ENCODE data around the gene MVK.

MVK gene

GRCh38 chr12:109583733-109584132 lies 10.1 kb downstream of the MVK start:
- H3K36me3 ChIP-seq: peaks cover 17 to 87% (median 69%) of the 10 kb centered on the region in 3 donors
- no peaks in the 10 kb centered on the region for H3K9me3 ChIP-seq
- no peak overlapping the region for H3K4me3 ChIP-seq
- intact Hi-C loops (cut with DNase I; ENCODE audit: low total_unique reads): no loop called here
- no peaks in the 10 kb centered on the region for H3K4me1 ChIP-seq
- H3K27me3 ChIP-seq: no peaks in the 10 kb centered on the region
- TF ChIP-seq CTCF (IDR thresholded peaks at IDR 0.05): no peak
- H3K27ac ChIP-seq: no peak overlapping the region
- no peak for DNase-seq

DNA sequence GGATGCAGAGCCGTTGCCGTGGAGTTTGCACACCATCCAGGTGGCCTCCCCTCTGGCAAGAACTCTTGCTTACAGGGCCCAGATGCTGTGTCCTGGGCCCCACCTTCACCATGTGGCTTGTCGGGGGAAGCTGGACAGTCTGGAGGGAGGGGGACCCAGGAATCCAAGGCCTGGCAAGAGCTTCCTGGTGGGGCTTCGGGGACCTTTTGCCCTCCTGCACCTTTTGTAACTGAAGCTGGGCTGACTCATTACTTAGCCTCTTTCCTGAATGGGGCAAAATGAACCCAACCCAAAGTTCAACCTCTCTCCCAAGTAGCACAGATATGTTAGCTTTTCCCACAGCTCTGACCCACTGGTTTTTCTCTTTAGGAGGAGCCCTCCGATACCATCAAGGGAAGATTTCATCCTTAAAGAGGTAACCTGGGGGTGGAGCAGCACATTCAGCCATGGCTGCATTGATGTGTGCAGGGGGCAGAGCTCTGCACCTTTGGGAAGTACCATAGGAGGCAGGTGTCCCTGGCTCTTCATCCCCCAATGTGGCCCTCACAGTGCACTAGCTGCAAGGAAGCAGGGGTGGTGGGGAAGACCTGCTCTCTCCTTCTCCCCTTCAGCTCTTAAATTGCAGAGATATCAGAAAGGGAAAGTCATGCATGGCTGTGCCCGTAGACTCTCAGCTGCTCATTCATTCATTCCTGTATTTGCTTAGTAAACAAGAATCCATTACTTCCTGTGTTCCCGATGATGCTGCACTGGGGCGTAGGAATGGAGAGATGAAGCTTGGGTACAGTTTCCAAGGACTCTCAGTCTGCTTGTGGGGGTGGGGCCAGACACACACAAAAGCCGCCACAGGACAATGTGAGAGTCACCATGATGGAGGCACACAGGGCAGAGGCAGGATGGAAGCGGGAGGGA lies 13.0 kb downstream of the MVK start:
- H3K27me3 ChIP-seq: no peaks in the 10 kb centered on the region
- no peak overlapping the region for H3K4me3 ChIP-seq
- no peak overlapping the region for H3K27ac ChIP-seq
- no peaks in the 10 kb centered on the region for H3K9me3 ChIP-seq
- intact Hi-C loops (cut with DNase I; ENCODE audit: low total_unique reads): no loop called here
- no peaks in the 10 kb centered on the region for H3K4me1 ChIP-seq
- no peak for DNase-seq
- peaks cover 5 to 87% (median 46%) of the 10 kb centered on the region in 3 donors for H3K36me3 ChIP-seq
- no peak for TF ChIP-seq CTCF (IDR thresholded peaks at IDR 0.05)

DNA sequence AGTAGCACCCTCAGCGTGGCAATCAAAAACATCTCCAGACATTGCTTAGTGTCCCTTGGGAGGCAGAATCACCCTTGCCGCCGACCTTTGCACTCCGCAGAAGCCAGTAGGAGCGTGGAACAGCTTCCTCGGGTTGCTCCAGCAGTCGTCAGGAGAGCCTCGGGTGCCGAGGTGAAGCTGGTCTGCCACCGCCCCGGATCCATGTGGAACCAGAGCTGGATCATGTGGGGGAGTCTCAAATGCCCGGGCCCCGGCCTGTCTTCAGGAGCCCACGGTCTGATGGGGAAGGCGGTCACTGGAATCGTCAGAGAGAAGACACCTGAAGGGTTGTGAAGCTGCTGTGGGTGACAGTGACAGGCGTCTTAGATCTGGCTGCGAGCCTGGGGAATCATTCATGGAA lies 14.3 kb downstream of the MVK start:
- no peak overlapping the region for H3K4me3 ChIP-seq
- H3K4me1 ChIP-seq: no peaks in the 10 kb centered on the region
- peaks cover 5 to 92% (median 35%) of the 10 kb centered on the region in 3 donors for H3K36me3 ChIP-seq
- no peak for TF ChIP-seq CTCF (IDR thresholded peaks at IDR 0.05)
- H3K27ac ChIP-seq: no peak overlapping the region
- no peak for DNase-seq
- H3K9me3 ChIP-seq: no peaks in the 10 kb centered on the region
- H3K27me3 ChIP-seq: no peaks in the 10 kb centered on the region
- intact Hi-C loops (cut with DNase I; ENCODE audit: low total_unique reads): no loop called here

- no peak for TF ChIP-seq CTCF (IDR thresholded peaks at IDR 0.05)
- H3K27me3 ChIP-seq: no peaks in the 10 kb centered on the region
- no peak overlapping the region for H3K4me3 ChIP-seq
- intact Hi-C loops (cut with DNase I; ENCODE audit: low total_unique reads): no loop called here
- no peaks in the 10 kb centered on the region for H3K4me1 ChIP-seq
- no peak overlapping the region for H3K27ac ChIP-seq
- H3K9me3 ChIP-seq: no peaks in the 10 kb centered on the region
- DNase-seq: no peak
- H3K36me3 ChIP-seq: peaks cover 5 to 98% (median 33%) of the 10 kb centered on the region in 3 donors
Observed at GRCh38 chr12:109588461-109589239, 15.1 kb downstream of the MVK start.

DNA sequence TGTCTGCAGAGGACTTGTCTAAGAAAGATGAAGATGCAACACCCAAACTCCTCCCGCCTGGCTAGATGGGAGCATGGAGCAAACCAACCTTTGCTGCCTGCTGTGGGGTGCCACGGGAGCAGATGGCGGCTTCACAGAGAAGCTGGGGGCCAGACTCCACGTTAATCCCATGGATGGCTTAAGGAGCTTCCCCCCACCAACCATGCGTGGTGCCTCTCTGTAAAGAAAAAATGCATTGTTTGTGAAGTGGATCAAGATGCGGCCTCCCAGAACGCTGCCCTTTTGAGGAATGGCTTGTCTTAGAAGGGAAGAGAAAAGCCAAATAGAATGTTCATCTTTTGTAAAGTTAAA lies 15.6 kb downstream of the MVK start:
- Histone ChIP-seq H3K4me1 (no peaks in the 10 kb centered on the region), H3K4me3 (no peak overlapping the region), H3K36me3 (peaks cover 5 to 98% (median 31%) of the 10 kb centered on the region in 3 donors), H3K9me3 (no peaks in the 10 kb centered on the region), H3K27ac (no peak overlapping the region), H3K27me3 (no peaks in the 10 kb centered on the region)
- TF ChIP-seq CTCF (IDR thresholded peaks at IDR 0.05): no peak
- DNase-seq: no peak
- intact Hi-C loops (cut with DNase I; ENCODE audit: low total_unique reads): no loop called here

All from tibial artery (tissue), 4 donors.